Activated CD4-positive, alpha-beta T cell treated with anti-CD3 and anti-CD28 coated beads, Interleukin-2, amount 10 ng/mL, durations not matched to agents 24 days and 14 days (primary cell): ENCODE results near the gene ADGRG1. TPM values are rescaled to one million over a fixed set of nuclear protein-coding genes. Genes with fewer than 3 reads are reported as not detected.
A peak's percentile ranks its signal among the peaks of the same experiment; 100 is the strongest.

Experiments
- DNase-seq: peaks from one replicate; pipeline ENCODE4 v3.0.0; 2022
- H3K27ac Mint-ChIP-seq: one replicate; pipeline ENCODE4 v1.8.0; 2022; ENCODE audit warnings: mild to moderate bottlenecking, mixed read lengths
- H3K27me3 Mint-ChIP-seq: one replicate; pipeline ENCODE4 v1.8.0; 2022; ENCODE audit warnings: mixed read lengths
- H3K36me3 Mint-ChIP-seq: one replicate; pipeline ENCODE4 v1.8.0; 2022; ENCODE audit warnings: low read depth, mild to moderate bottlenecking, mixed read lengths
- H3K4me1 Mint-ChIP-seq: one replicate; pipeline ENCODE4 v1.8.0; 2021; ENCODE audit warnings: mixed read lengths
- H3K4me3 Mint-ChIP-seq: one replicate; pipeline ENCODE4 v1.8.0; 2022; ENCODE audit warnings: mild to moderate bottlenecking, moderate library complexity, mixed read lengths
- H3K9me3 Mint-ChIP-seq: one replicate; pipeline ENCODE4 v1.8.0; 2021; ENCODE audit warnings: mixed read lengths
- intact Hi-C: fragments of 100-400 bp; cut with micrococcal nuclease; formaldehyde crosslinking; loops from one replicate; pipeline ENCODE4 v1.15.1; 2023
- total RNA-seq: library from RNA; stranded (reverse); gene quantifications from 2 replicates; pipeline ENCODE4 v1.2.3, GENCODE V29; 2022

Gene ADGRG1
- total RNA-seq, 1 donor from 2014 or later, result 4.8 TPM

GRCh38 chr16:57609541-57610401 is 18.7 kb upstream of the ADGRG1 start:
- H3K36me3 Mint-ChIP-seq, result no peaks in the 10 kb centered on the region
- peak; percentile 92 for DNase-seq
- H3K9me3 Mint-ChIP-seq, result no peaks in the 10 kb centered on the region
- H3K27me3 Mint-ChIP-seq, result no peaks in the 10 kb centered on the region
- intact Hi-C loops, result loop anchor here (1.0 to 10.0 kb wide), 7 partner anchors 7 to 995 kb away; partner anchors contain the start of genes ADGRG1 and HERPUD1
- peak overlapping the region; percentile 98 for H3K27ac Mint-ChIP-seq
- H3K4me3 Mint-ChIP-seq, result peak overlapping the region; percentile 71
- H3K4me1 Mint-ChIP-seq, result peaks cover 45% of the 10 kb centered on the region

- no peaks in the 10 kb centered on the region for H3K27me3 Mint-ChIP-seq
- no peaks in the 10 kb centered on the region for H3K36me3 Mint-ChIP-seq
- peak overlapping the region; percentile 71 for H3K4me3 Mint-ChIP-seq
- intact Hi-C loops, result loop anchor here (1.0 to 2.0 kb wide), 2 partner anchors 8 to 18 kb away; partner anchors contain the start of gene ADGRG1
- no peaks in the 10 kb centered on the region for H3K9me3 Mint-ChIP-seq
- H3K4me1 Mint-ChIP-seq, result peaks cover 45% of the 10 kb centered on the region
- DNase-seq, result no peak
- H3K27ac Mint-ChIP-seq, result peak overlapping the region; percentile 98
Measured at GRCh38 chr16:57610611-57611010, 17.8 kb upstream of the ADGRG1 start.

- no peaks in the 10 kb centered on the region for H3K36me3 Mint-ChIP-seq
- H3K9me3 Mint-ChIP-seq, result no peaks in the 10 kb centered on the region
- intact Hi-C loops, result loop anchor here (2.0 kb wide), 1 partner anchor 18 kb away; the partner anchor contains the start of gene ADGRG1
- no peaks in the 10 kb centered on the region for H3K27me3 Mint-ChIP-seq
- peak overlapping the region; percentile 98 for H3K27ac Mint-ChIP-seq
- DNase-seq, result no peak
- H3K4me1 Mint-ChIP-seq, result peaks cover 45% of the 10 kb centered on the region
- H3K4me3 Mint-ChIP-seq, result peak overlapping the region; percentile 57
Measured at GRCh38 chr16:57611181-57611580, 17.2 kb upstream of the ADGRG1 start.

- Mint-ChIP-seq H3K27ac (peak overlapping the region; percentile 98), H3K36me3 (no peaks in the 10 kb centered on the region), H3K4me1 (peaks cover 45% of the 10 kb centered on the region), H3K9me3 (no peaks in the 10 kb centered on the region), H3K27me3 (no peaks in the 10 kb centered on the region), H3K4me3 (no peak overlapping the region)
- intact Hi-C loops, result loop anchor here (2.0 kb wide), 1 partner anchor 17 kb away; the partner anchor contains the start of gene ADGRG1
- no peak for DNase-seq
Measured at GRCh38 chr16:57611706-57612105, 16.7 kb upstream of the ADGRG1 start.

GRCh38 chr16:57612494-57612893 is 15.9 kb upstream of the ADGRG1 start:
- H3K9me3 Mint-ChIP-seq, result no peaks in the 10 kb centered on the region
- H3K27me3 Mint-ChIP-seq, result no peaks in the 10 kb centered on the region
- no peak overlapping the region for H3K27ac Mint-ChIP-seq
- no peaks in the 10 kb centered on the region for H3K36me3 Mint-ChIP-seq
- no peak for DNase-seq
- intact Hi-C loops, result no loop called here
- H3K4me3 Mint-ChIP-seq, result no peak overlapping the region
- H3K4me1 Mint-ChIP-seq, result peaks cover 45% of the 10 kb centered on the region

GRCh38 chr16:57613514-57613913 is 14.9 kb upstream of the ADGRG1 start:
- H3K36me3 Mint-ChIP-seq, result no peaks in the 10 kb centered on the region
- no peak for DNase-seq
- intact Hi-C loops, result no loop called here
- no peak overlapping the region for H3K27ac Mint-ChIP-seq
- no peaks in the 10 kb centered on the region for H3K9me3 Mint-ChIP-seq
- no peaks in the 10 kb centered on the region for H3K27me3 Mint-ChIP-seq
- H3K4me1 Mint-ChIP-seq, result peaks cover 39% of the 10 kb centered on the region
- no peak overlapping the region for H3K4me3 Mint-ChIP-seq

- H3K4me1 Mint-ChIP-seq, result peaks cover 29% of the 10 kb centered on the region
- no peak overlapping the region for H3K4me3 Mint-ChIP-seq
- no peaks in the 10 kb centered on the region for H3K9me3 Mint-ChIP-seq
- intact Hi-C loops, result no loop called here
- no peaks in the 10 kb centered on the region for H3K36me3 Mint-ChIP-seq
- H3K27me3 Mint-ChIP-seq, result no peaks in the 10 kb centered on the region
- DNase-seq, result peak; percentile 64
- peak overlapping the region; percentile 84 for H3K27ac Mint-ChIP-seq
Measured at GRCh38 chr16:57614536-57614935, 13.9 kb upstream of the ADGRG1 start.

- H3K27ac Mint-ChIP-seq, result peak overlapping the region; percentile 84
- peaks cover 25% of the 10 kb centered on the region for H3K4me1 Mint-ChIP-seq
- intact Hi-C loops, result no loop called here
Measured at GRCh38 chr16:57614944-57615343, 13.5 kb upstream of the ADGRG1 start.

GRCh38 chr16:57615813-57616212 is 12.6 kb upstream of the ADGRG1 start:
- no peaks in the 10 kb centered on the region for H3K27me3 Mint-ChIP-seq
- intact Hi-C loops, result no loop called here
- no peak overlapping the region for H3K27ac Mint-ChIP-seq
- H3K9me3 Mint-ChIP-seq, result no peaks in the 10 kb centered on the region
- DNase-seq, result no peak
- no peak overlapping the region for H3K4me3 Mint-ChIP-seq
- H3K36me3 Mint-ChIP-seq, result no peaks in the 10 kb centered on the region
- peaks cover 17% of the 10 kb centered on the region for H3K4me1 Mint-ChIP-seq

More at GRCh38 chr16:57614944-57615343, 13.5 kb upstream of the ADGRG1 start:
- Mint-ChIP-seq H3K9me3 (no peaks in the 10 kb centered on the region), H3K27me3 (no peaks in the 10 kb centered on the region), H3K36me3 (no peaks in the 10 kb centered on the region), H3K4me3 (no peak overlapping the region)
- no peak for DNase-seq

- no peaks in the 10 kb centered on the region for H3K27me3 Mint-ChIP-seq
- H3K9me3 Mint-ChIP-seq, result no peaks in the 10 kb centered on the region
- H3K4me1 Mint-ChIP-seq, result peaks cover 14% of the 10 kb centered on the region
- H3K36me3 Mint-ChIP-seq, result no peaks in the 10 kb centered on the region
- H3K4me3 Mint-ChIP-seq, result no peak overlapping the region
- H3K27ac Mint-ChIP-seq, result no peak overlapping the region
- DNase-seq, result no peak
- intact Hi-C loops, result no loop called here
Measured at GRCh38 chr16:57616241-57616640, 12.2 kb upstream of the ADGRG1 start.

GRCh38 chr16:57616876-57617275 is 11.6 kb upstream of the ADGRG1 start:
- Mint-ChIP-seq H3K9me3 (no peaks in the 10 kb centered on the region), H3K4me1 (peaks cover 11% of the 10 kb centered on the region), H3K27me3 (no peaks in the 10 kb centered on the region), H3K4me3 (no peak overlapping the region), H3K36me3 (no peaks in the 10 kb centered on the region), H3K27ac (peak overlapping the region; percentile 49)
- intact Hi-C loops, result no loop called here
- no peak for DNase-seq

- Mint-ChIP-seq H3K4me3 (no peak overlapping the region), H3K9me3 (no peaks in the 10 kb centered on the region), H3K27ac (no peak overlapping the region), H3K4me1 (peaks cover 11% of the 10 kb centered on the region), H3K27me3 (no peaks in the 10 kb centered on the region), H3K36me3 (no peaks in the 10 kb centered on the region)
- no peak for DNase-seq
- intact Hi-C loops, result no loop called here
Measured at GRCh38 chr16:57617604-57618111, 10.8 kb upstream of the ADGRG1 start.

GRCh38 chr16:57618296-57619132 is 9.9 kb upstream of the ADGRG1 start:
- Mint-ChIP-seq H3K4me3 (no peak overlapping the region), H3K9me3 (no peaks in the 10 kb centered on the region), H3K36me3 (no peaks in the 10 kb centered on the region), H3K27ac (no peak overlapping the region), H3K4me1 (peaks cover 11% of the 10 kb centered on the region), H3K27me3 (no peaks in the 10 kb centered on the region)
- DNase-seq, result no peak
- intact Hi-C loops, result no loop called here
